ENCODE measurements around the gene KLHL24.

DNA sequence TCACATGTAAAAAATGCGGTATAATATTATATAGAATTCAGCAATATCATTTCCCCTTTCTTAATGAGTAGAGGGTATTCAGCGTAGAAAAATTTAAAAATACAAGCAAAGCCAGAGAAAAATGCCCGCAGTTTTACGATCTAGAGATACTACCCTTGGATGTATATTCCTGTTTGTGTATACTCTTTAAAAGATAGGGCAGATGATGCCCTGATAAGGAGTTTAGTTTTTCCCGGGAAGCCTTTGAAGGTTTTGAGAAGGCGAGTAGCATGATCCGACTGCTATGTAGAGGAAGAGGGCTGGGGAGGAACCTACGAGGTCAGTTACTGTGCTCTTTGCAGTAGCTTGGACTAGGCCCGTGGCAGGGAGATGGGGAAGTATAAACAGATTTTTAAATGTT is 63.3 kb downstream of the KLHL24 start:
- no peak for TF ChIP-seq POLR2A (IDR thresholded peaks at IDR 0.05)
- TF ChIP-seq CTCF (IDR thresholded peaks at IDR 0.05) = no peak

Data from sigmoid colon (tissue), 3 donors.